HT1080 (cell line): Measurements from ENCODE around the gene TRIM71. TPM values are rescaled to one million over a fixed set of nuclear protein-coding genes. Genes with fewer than 3 reads are reported as not detected.

Experiments used
- DNase-seq: peaks from one replicate; pipeline ENCODE4 v3.0.0-alpha.2; 2015; ENCODE audit warnings: low read depth
- total RNA-seq: library from RNA; depleted of rRNA; stranded (reverse); fragments of >200 nt; shearing (Covaris generic); gene quantifications from 2 replicates; pipeline ENCODE4 v1.2.3, GENCODE V29; 2014

The TRIM71 gene
- total RNA-seq, 1 experiment from 2014 or later, result not detected

GRCh38 chr3:32865383-32865782 lies 47.6 kb downstream of the TRIM71 start:
- no peak for DNase-seq

GRCh38 chr3:32866533-32866932 lies 48.7 kb downstream of the TRIM71 start:
- DNase-seq, result no peak

GRCh38 chr3:32867954-32868353 lies 50.2 kb downstream of the TRIM71 start:
- no peak for DNase-seq

- no peak for DNase-seq
Observed at GRCh38 chr3:32868719-32869512, 51.1 kb downstream of the TRIM71 start.

GRCh38 chr3:32869513-32870047 lies 51.8 kb downstream of the TRIM71 start:
- DNase-seq, result no peak

GRCh38 chr3:32870373-32871095 lies 52.7 kb downstream of the TRIM71 start:
- no peak for DNase-seq

GRCh38 chr3:32871273-32871672 lies 53.5 kb downstream of the TRIM71 start:
- no peak for DNase-seq

- no peak for DNase-seq
Observed at GRCh38 chr3:32872487-32873382, 54.9 kb downstream of the TRIM71 start.

- DNase-seq, result no peak
Observed at GRCh38 chr3:32873531-32874130, 55.8 kb downstream of the TRIM71 start.

GRCh38 chr3:32876920-32877319 lies 59.1 kb downstream of the TRIM71 start:
- no peak for DNase-seq

- DNase-seq, result no peak
Observed at GRCh38 chr3:32877598-32877997, 59.8 kb downstream of the TRIM71 start.

- no peak for DNase-seq
Observed at GRCh38 chr3:32880225-32880624, 62.4 kb downstream of the TRIM71 start.

GRCh38 chr3:32881624-32882023 lies 63.8 kb downstream of the TRIM71 start:
- DNase-seq, result no peak

- no peak for DNase-seq
Observed at GRCh38 chr3:32882189-32882588, 64.4 kb downstream of the TRIM71 start.

- DNase-seq, result no peak
Observed at GRCh38 chr3:32882603-32883025, 64.8 kb downstream of the TRIM71 start.

- DNase-seq, result no peak
Observed at GRCh38 chr3:32883817-32884216, 66.0 kb downstream of the TRIM71 start.

GRCh38 chr3:32884591-32884990 lies 66.8 kb downstream of the TRIM71 start:
- no peak for DNase-seq

- DNase-seq, result no peak
Observed at GRCh38 chr3:32885283-32885901, 67.6 kb downstream of the TRIM71 start.

GRCh38 chr3:32886296-32886695 lies 68.5 kb downstream of the TRIM71 start:
- no peak for DNase-seq

GRCh38 chr3:32886911-32887310 lies 69.1 kb downstream of the TRIM71 start:
- DNase-seq, result no peak

- no peak for DNase-seq
Observed at GRCh38 chr3:32888739-32889138, 70.9 kb downstream of the TRIM71 start.
